HG03558 (cell line): Measurements from ENCODE around the gene COPG2.
A peak's percentile ranks its signal among the peaks of the same experiment; 100 is the strongest.
"Not testable (repeated sequence)": the region's sequence is repeated elsewhere in the genome, so short reads cannot be mapped to it uniquely, and the experiment has no call there.

Source experiments
- ATAC-seq: cut with Tn5 transposase; IDR thresholded peaks from one replicate; pipeline ENCODE4 v1.9.1; 2021; ENCODE audit warnings: moderate number of reproducible peaks; ENCODE audit not compliant: unreplicated experiment; ENCODE audit errors: extremely low read depth

Gene COPG2

GRCh38 chr7:130570144-130570543 lies 98.4 kb downstream of the COPG2 start:
- not testable (repeated sequence) for ATAC-seq

- ATAC-seq: no peak
These were observed 101.7 kb downstream of the COPG2 start for GRCh38 chr7:130566898-130567280.

- ATAC-seq: no peak
These were observed 102.2 kb downstream of the COPG2 start for GRCh38 chr7:130566168-130566897.

GRCh38 chr7:130560972-130561371 lies 107.6 kb downstream of the COPG2 start:
- ATAC-seq: peak; percentile 70

GRCh38 chr7:130559184-130559583 lies 109.4 kb downstream of the COPG2 start:
- no peak for ATAC-seq

GRCh38 chr7:130554481-130554880 lies 114.1 kb downstream of the COPG2 start:
- ATAC-seq: no peak

- no peak for ATAC-seq
These were observed 115.0 kb downstream of the COPG2 start for GRCh38 chr7:130553398-130554029.

GRCh38 chr7:130544356-130544755 lies 124.2 kb downstream of the COPG2 start:
- no peak for ATAC-seq

GRCh38 chr7:130543487-130544010 lies 125.0 kb downstream of the COPG2 start:
- ATAC-seq: no peak

- not testable (repeated sequence) for ATAC-seq
These were observed 126.3 kb downstream of the COPG2 start for GRCh38 chr7:130542297-130542696.

GRCh38 chr7:130541287-130541686 lies 127.3 kb downstream of the COPG2 start:
- ATAC-seq: not testable (repeated sequence)

- not testable (repeated sequence) for ATAC-seq
These were observed 130.7 kb downstream of the COPG2 start for GRCh38 chr7:130537894-130538293.

- ATAC-seq: no peak
These were observed 139.1 kb downstream of the COPG2 start for GRCh38 chr7:130529417-130529816.

- ATAC-seq: not testable (repeated sequence)
These were observed 140.7 kb downstream of the COPG2 start for GRCh38 chr7:130527752-130528355.

- ATAC-seq: no peak
These were observed 143.9 kb downstream of the COPG2 start for GRCh38 chr7:130524628-130525027.

- ATAC-seq: not testable (repeated sequence)
These were observed 144.9 kb downstream of the COPG2 start for GRCh38 chr7:130523519-130524125.

- no peak for ATAC-seq
These were observed 147.1 kb downstream of the COPG2 start for GRCh38 chr7:130521258-130521951.

- ATAC-seq: no peak
These were observed 153.1 kb downstream of the COPG2 start for GRCh38 chr7:130515315-130516040.

GRCh38 chr7:130513447-130513846 lies 155.1 kb downstream of the COPG2 start:
- no peak for ATAC-seq

- ATAC-seq: not testable (repeated sequence)
These were observed 156.5 kb downstream of the COPG2 start for GRCh38 chr7:130512038-130512437.
